SK-N-SH (cell line): ENCODE measurements around the gene C2CD3.

Experiments
- MXI1 ChIP-seq: IDR thresholded peaks from 2 replicates; pipeline ENCODE4 v1.6.1; 2012; ENCODE audit warnings: mild to moderate bottlenecking, low read depth, low read length, improper control_type of control experiment
- POLR2AphosphoS5 ChIP-seq: IDR thresholded peaks from 2 replicates; pipeline ENCODE4 v1.6.1; 2012; ENCODE audit warnings: low read depth, low read length

- TF ChIP-seq POLR2AphosphoS5 (no peak), MXI1 (no peak)
Measured at GRCh38 chr11:74014880-74015279, 155.9 kb downstream of the C2CD3 start.
